B cell (primary cell): ENCODE data around the gene EIF4G2. TPM values are rescaled to one million over a fixed set of nuclear protein-coding genes. Genes with fewer than 3 reads are reported as not detected.

ENCODE experiments used
- ATAC-seq: fragments of 200-7000 bp; cut with Tn5 transposase; one replicate; pipeline ENCODE4 v1.10.0; 2021; ENCODE audit warnings: low read depth, mild to moderate bottlenecking, moderate number of reproducible peaks, moderate library complexity
- CTCF ChIA-PET: fragments of 350-600 bp; sonication (Branson Sonifier 250); formaldehyde crosslinking; loops from one replicate; lab custom pipeline; 2021; ENCODE audit warnings: antibody characterized with exemption, inconsistent platforms; lab: Charles Lee
- POLR2A ChIA-PET: fragments of 350-600 bp; sonication (Branson Sonifier 250); formaldehyde crosslinking; loops from one replicate; lab custom pipeline; 2021; ENCODE audit warnings: antibody characterized with exemption; lab: Charles Lee
- DNase-seq: peaks from one replicate; pipeline ENCODE4 v3.0.0; 2013
- H2AFZ ChIP-seq: 2 replicates; pipeline ENCODE4 v1.6.1; 2012; ENCODE audit warnings: mild to moderate bottlenecking, low read depth, low read length; ENCODE audit not compliant: insufficient read depth, poor library complexity, severe bottlenecking
- H3K27ac ChIP-seq, 2 donors: 1 replicate in 1 of 2; 2 replicates in 1 of 2; pipeline ENCODE4 v1.5.1; 2012 to 2013; ENCODE audit warnings: low read length in 2 of 2, mild to moderate bottlenecking in 2 of 2, moderate library complexity in 1 of 2
- H3K27me3 ChIP-seq, 4 experiments: fragments of 200-600 bp in 1 of 4; sonication (generic) in 1 of 4; replicated peaks in 1 of 4; 1 replicate in 2 of 4; 2 replicates in 2 of 4; pipeline versions ENCODE4 v1.6.1 to v1.7.0; 2013 to 2016; ENCODE audit warnings: low read length in 3 of 4, mild to moderate bottlenecking in 2 of 4, mixed read lengths in 1 of 4, moderate library complexity in 1 of 4; ENCODE audit not compliant: insufficient read depth in 4 of 4, control insufficient read depth in 3 of 4; ENCODE audit errors: control extremely low read depth in 1 of 4
- H3K36me3 ChIP-seq, 2 experiments: replicated peaks in 1 of 2; 1 replicate in 1 of 2; 2 replicates in 1 of 2; pipeline versions ENCODE4 v1.6.1 to v1.7.1; 2013; ENCODE audit warnings: low read length in 1 of 2; ENCODE audit not compliant: insufficient read depth in 2 of 2, control insufficient read depth in 1 of 2; ENCODE audit errors: control extremely low read depth in 1 of 2, extremely low read depth in 1 of 2
- H3K4me1 ChIP-seq, 2 donors: fragments of 200-600 bp in 1 of 2; sonication (generic) in 1 of 2; 1 replicate in 1 of 2; 2 replicates in 1 of 2; pipeline versions ENCODE4 v1.5.1 to v1.6.1; 2013 to 2017; ENCODE audit warnings: low read length in 2 of 2; ENCODE audit not compliant: control insufficient read depth in 2 of 2, insufficient read depth in 2 of 2
- H3K4me2 ChIP-seq: replicated peaks from 2 replicates; pipeline ENCODE3; 2012; ENCODE audit warnings: mild to moderate bottlenecking, low read depth, low read length; ENCODE audit not compliant: poor library complexity, severe bottlenecking
- H3K4me3 ChIP-seq, 5 experiments: fragments of 200-600 bp in 1 of 5; sonication (generic) in 1 of 5; 1 replicate in 3 of 5; 2 replicates in 2 of 5; pipeline versions ENCODE4 v1.5.1 to v1.7.0; 2011 to 2016; ENCODE audit warnings: low read length in 4 of 5, mild to moderate bottlenecking in 4 of 5, low read depth in 2 of 5, control low read depth in 1 of 5, moderate library complexity in 1 of 5; ENCODE audit not compliant: insufficient read depth in 1 of 5; ENCODE audit errors: control extremely low read depth in 1 of 5, extremely low read depth in 1 of 5
- H3K79me2 ChIP-seq: fragments of 200-600 bp; sonication (generic); one replicate; pipeline ENCODE4 v1.6.0; 2016; ENCODE audit warnings: low read length; ENCODE audit not compliant: control insufficient read depth, insufficient read depth
- H3K9ac ChIP-seq: fragments of 200-600 bp; sonication (generic); 2 replicates; pipeline ENCODE4 v1.6.1; 2017; ENCODE audit warnings: mild to moderate bottlenecking, low read length, moderate library complexity
- H3K9me3 ChIP-seq, 3 donors: one replicate each; pipeline versions ENCODE4 v1.6.1 to v1.7.1; 2013; ENCODE audit warnings: low read length in 2 of 3; ENCODE audit not compliant: control insufficient read depth in 2 of 3, insufficient read depth in 1 of 3; ENCODE audit errors: control extremely low read depth in 1 of 3
- H4K20me1 ChIP-seq: 2 replicates; pipeline ENCODE4 v1.6.0; 2012; ENCODE audit warnings: mild to moderate bottlenecking, low read length; ENCODE audit not compliant: insufficient read depth, control insufficient read depth, poor library complexity, severe bottlenecking
- H3K27ac Mint-ChIP-seq: one replicate; pipeline ENCODE4 v1.8.0; 2021; ENCODE audit warnings: mixed read lengths
- H3K27me3 Mint-ChIP-seq: one replicate; pipeline ENCODE4 v1.8.0; 2021; ENCODE audit warnings: mixed read lengths
- H3K4me1 Mint-ChIP-seq: one replicate; pipeline ENCODE4 v1.8.0; 2021; ENCODE audit warnings: mixed read lengths
- H3K4me3 Mint-ChIP-seq: one replicate; pipeline ENCODE4 v1.8.0; 2021; ENCODE audit warnings: mixed read lengths
- H3K9me3 Mint-ChIP-seq: one replicate; pipeline ENCODE4 v1.8.0; 2022; ENCODE audit warnings: mixed read lengths; ENCODE audit not compliant: insufficient read depth
- CTCF ChIP-seq: fragments of 200-600 bp; IDR thresholded peaks from one replicate; pipeline ENCODE4 v1.8.0; 2022; ENCODE audit warnings: antibody characterized with exemption, mild to moderate bottlenecking
- EZH2 ChIP-seq: IDR thresholded peaks from 2 replicates; pipeline ENCODE4 v1.6.1; 2012; ENCODE audit warnings: borderline replicate concordance, low read depth, mild to moderate bottlenecking, moderate library complexity, low read length; ENCODE audit not compliant: insufficient read depth, poor library complexity, severe bottlenecking
- WGBS: methylation state at CpG from one replicate; pipeline ENCODE4 v1.1.5; 2013; ENCODE audit warnings: missing lambda C conversion rate; ENCODE audit not compliant: insufficient coverage; 5-methylcytosine and 5-hydroxymethylcytosine counted together
- intact Hi-C: fragments of 100-400 bp; cut with micrococcal nuclease; formaldehyde crosslinking; loops from one replicate; pipeline ENCODE4 v1.10.0; 2022
- polyA plus RNA-seq: library from polyadenylated mRNA; depleted of rRNA; stranded (reverse); fragments of >200 nt; gene quantifications from 2 replicates; pipeline ENCODE4 v1.2.3, GENCODE V29; 2012
- total RNA-seq, 2 donors: library from RNA; stranded (reverse); fragments of 120-200 nt in 1 of 2; gene quantifications; 1 replicate in 1 of 2; 2 replicates in 1 of 2; pipeline versions ENCODE4 v1.2.3 to v1.2.4, GENCODE V29; 2013 to 2022

Gene EIF4G2
- total and polyA plus RNA-seq, 2 donors (not counting 1 experiment from before 2014, with no cell fraction given), result 275 to 592 TPM

- Mint-ChIP-seq H3K4me1 (peaks cover 35% of the 10 kb centered on the region), H3K9me3 (no peaks in the 10 kb centered on the region), H3K4me3 (peak overlapping the region; percentile 99), H3K27me3 (no peaks in the 10 kb centered on the region), H3K27ac (peak overlapping the region; percentile 99)
- Histone ChIP-seq H3K4me3 (peak overlapping the region; percentile 61 to 97 (median 90)), H4K20me1 (peaks cover 15% of the 10 kb centered on the region), H3K9ac (peak overlapping the region; percentile 98), H3K9me3 (no peaks in the 10 kb centered on the region), H3K79me2 (peaks cover 43% of the 10 kb centered on the region), H3K4me2 (peak overlapping the region; percentile 94), H3K4me1 (peaks cover 24 to 26% of the 10 kb centered on the region in 2 donors), H3K36me3 (peaks cover 0 to 26% of the 10 kb centered on the region in 2 experiments), H3K27me3 (no peaks in the 10 kb centered on the region), H2AFZ (peak overlapping the region; percentile 99), H3K27ac (peak overlapping the region; percentile 80 to 90)
- WGBS, result under 1% methylated on average over 24 of the region's 29 CpGs
- ChIA-PET POLR2A (interaction anchor here (0.9 to 3.7 kb wide), 19 partner anchors 8 to 1349 kb away, joined by 3 to 147 read pairs (median 5); partner anchors contain the start of genes CTR9, USP47, ZBED5 and ZNF143), CTCF (interaction anchor here (0.9 to 3.9 kb wide), 13 partner anchors 8 to 1034 kb away, joined by 3 to 27 read pairs (median 5); partner anchors contain the start of genes CTR9 and ZBED5)
- intact Hi-C loops, result loop anchor here (1.0 to 5.0 kb wide), 6 partner anchors 16 to 1349 kb away; partner anchors contain the start of genes USP47 and ZNF143
- no peak for TF ChIP-seq CTCF
- TF ChIP-seq EZH2, result no peak
- ATAC-seq, result peak; percentile 10
- no peak for DNase-seq
Observed at GRCh38 chr11:10809373-10810160, 841 bp upstream of the EIF4G2 start.

GRCh38 chr11:10808235-10808552 is 532 bp downstream of the EIF4G2 start:
- ChIA-PET CTCF (interaction anchor here (0.7 to 3.9 kb wide), 8 partner anchors 15 to 1035 kb away, joined by 3 to 27 read pairs (median 6); partner anchors contain the start of gene ZBED5), POLR2A (interaction anchor here (0.6 to 3.7 kb wide), 14 partner anchors 8 to 1347 kb away, joined by 3 to 147 read pairs (median 6); partner anchors contain the start of genes CTR9, USP47, ZBED5 and ZNF143)
- H3K27ac Mint-ChIP-seq, result peak overlapping the region; percentile 99
- peak overlapping the region; percentile 92 to 96 for H3K27ac ChIP-seq
- peak overlapping the region; percentile 99 for H2AFZ ChIP-seq
- under 1% methylated on average over 36 of the region's 36 CpGs for WGBS
- peaks cover 24% of the 10 kb centered on the region for H4K20me1 ChIP-seq
- ATAC-seq (no peak), DNase-seq (no peak)
- no peaks in the 10 kb centered on the region for H3K27me3 ChIP-seq
- peak overlapping the region; percentile 89 to 97 (median 94) for H3K4me3 ChIP-seq
- TF ChIP-seq CTCF, result no peak
- TF ChIP-seq EZH2, result no peak
- H3K36me3 ChIP-seq, result peaks cover 6 to 39% of the 10 kb centered on the region in 2 experiments
- peaks cover 24 to 26% of the 10 kb centered on the region in 2 donors for H3K4me1 ChIP-seq
- peak overlapping the region; percentile 94 for H3K4me2 ChIP-seq
- intact Hi-C loops, result loop anchor here (1.0 to 5.0 kb wide), 7 partner anchors 15 to 1347 kb away; partner anchors contain the start of genes CTR9, RNF141, USP47 and ZBED5
- no peaks in the 10 kb centered on the region for H3K9me3 Mint-ChIP-seq
- H3K27me3 Mint-ChIP-seq, result no peaks in the 10 kb centered on the region
- H3K4me1 Mint-ChIP-seq, result peaks cover 43% of the 10 kb centered on the region
- no peaks in the 10 kb centered on the region for H3K9me3 ChIP-seq
- H3K79me2 ChIP-seq, result peaks cover 49% of the 10 kb centered on the region
- H3K4me3 Mint-ChIP-seq, result peak overlapping the region; percentile 99
- peak overlapping the region; percentile 98 for H3K9ac ChIP-seq
